ENCODE results near the gene TMC6.

The TMC6 gene

DNA sequence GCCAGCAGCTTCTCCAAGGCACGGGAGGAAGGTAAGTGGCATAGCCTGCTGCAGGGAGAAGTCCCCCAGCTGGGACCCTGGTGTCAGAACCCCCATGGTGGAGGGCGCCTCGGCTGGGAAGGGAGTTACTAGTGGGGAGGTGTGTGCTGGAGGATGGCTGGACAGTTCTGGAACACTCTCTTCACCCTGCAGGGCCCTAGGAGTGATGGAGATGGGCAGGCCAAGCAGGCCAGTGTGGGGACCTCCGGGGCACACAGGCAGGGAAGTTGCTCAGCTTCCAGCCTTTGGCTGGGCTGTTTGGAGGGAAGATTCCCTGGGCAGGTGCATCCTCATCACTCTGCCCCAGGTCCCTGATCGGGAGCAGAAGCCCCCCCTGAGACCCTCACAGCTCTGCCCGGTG is 18.3 kb upstream of the TMC6 start:
- TF ChIP-seq CTCF (IDR thresholded peaks at IDR 0.05; ENCODE audit: insufficient read depth, low read length, poor library complexity, severe bottlenecking): no peak
- Histone ChIP-seq H3K4me3 (replicated peaks; ENCODE audit: low read depth, low read length) (no peak overlapping the region), H3K36me3 (ENCODE audit: control insufficient read depth, insufficient read depth, low read length) (peaks cover 3% of the 10 kb centered on the region; the same call in 1 of the 2 replicates), H3K27me3 (replicated peaks; ENCODE audit: control insufficient read depth, insufficient read depth, low read length) (no peaks in the 10 kb centered on the region)
- DNase-seq (ENCODE audit: extremely low read depth, insufficient read length): peak; percentile 42

DNA sequence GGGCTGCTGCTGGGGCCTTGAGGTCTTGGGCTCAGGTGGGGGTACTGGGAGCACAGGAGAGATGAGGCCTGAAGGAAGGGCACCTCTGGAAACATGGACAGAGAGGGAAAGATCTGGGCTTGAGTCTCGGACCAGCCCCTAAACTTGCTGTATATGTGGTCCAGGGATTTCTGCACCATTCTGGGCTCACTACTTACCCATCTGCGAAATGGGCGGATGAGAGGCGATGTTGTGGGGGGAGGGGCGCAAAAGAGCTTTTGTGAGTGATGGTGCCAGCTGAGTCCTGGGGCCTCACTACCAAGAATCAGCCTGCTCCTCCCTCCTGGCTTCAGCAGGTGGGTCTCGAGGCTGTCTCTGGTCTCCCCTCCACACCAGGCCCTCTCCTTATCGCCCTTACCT is 17.9 kb upstream of the TMC6 start:
- peaks cover 6% of the 10 kb centered on the region; the same call in 1 of the 2 replicates for H3K36me3 ChIP-seq (ENCODE audit: control insufficient read depth, insufficient read depth, low read length)
- no peaks in the 10 kb centered on the region for H3K27me3 ChIP-seq (replicated peaks; ENCODE audit: control insufficient read depth, insufficient read depth, low read length)
- H3K4me3 ChIP-seq (replicated peaks; ENCODE audit: low read depth, low read length): no peak overlapping the region

DNA sequence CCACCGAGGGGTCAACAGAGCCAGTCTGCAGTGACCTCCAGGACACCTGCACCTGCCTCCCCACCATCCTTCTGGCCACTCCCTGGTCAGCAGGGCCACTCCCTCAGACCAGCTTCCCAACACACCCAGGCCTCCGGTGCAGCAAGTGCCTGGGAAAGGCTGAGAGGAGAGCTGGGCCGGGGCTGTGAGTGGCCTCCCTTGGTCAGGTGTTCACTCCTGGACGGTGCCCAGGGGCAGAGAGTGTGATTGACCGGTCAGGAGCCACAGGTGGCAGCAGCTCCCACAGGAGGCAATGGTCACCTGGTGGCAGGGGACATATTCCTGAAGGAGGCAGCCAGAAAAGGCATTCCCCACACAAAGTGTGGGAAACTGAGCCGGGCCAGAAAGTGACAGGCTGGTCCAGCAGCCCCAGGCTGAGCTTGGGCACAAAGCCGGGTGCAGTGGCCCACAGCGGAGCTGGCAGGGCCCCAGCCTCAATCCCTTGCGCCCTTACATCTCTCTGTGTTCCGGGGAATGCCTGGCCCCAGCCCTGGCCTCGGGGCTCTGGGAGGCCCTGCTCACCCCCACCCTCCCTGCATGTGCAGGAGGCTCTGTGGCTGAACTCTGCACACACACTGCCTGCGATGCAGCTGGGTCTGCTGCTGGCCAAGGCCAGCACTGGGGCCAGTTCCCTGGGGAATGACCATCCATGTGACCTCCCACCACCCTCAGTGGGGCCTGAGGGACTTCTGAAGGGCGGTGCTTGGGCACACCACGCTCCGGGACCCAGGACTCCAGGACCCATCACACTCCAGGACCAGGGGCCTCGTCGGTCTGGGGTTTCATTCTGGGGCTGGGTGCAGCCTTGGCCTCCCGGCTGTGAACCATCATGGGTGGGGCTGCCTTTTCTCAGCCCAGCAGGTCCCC is 16.4 kb upstream of the TMC6 start:
- no peak for TF ChIP-seq CTCF (IDR thresholded peaks at IDR 0.05; ENCODE audit: insufficient read depth, low read length, poor library complexity, severe bottlenecking)
- Histone ChIP-seq H3K27me3 (replicated peaks; ENCODE audit: control insufficient read depth, insufficient read depth, low read length) (no peaks in the 10 kb centered on the region), H3K4me3 (replicated peaks; ENCODE audit: low read depth, low read length) (no peak overlapping the region), H3K36me3 (ENCODE audit: control insufficient read depth, insufficient read depth, low read length) (peaks cover 8% of the 10 kb centered on the region; the same call in 1 of the 2 replicates)
- peak; percentile 41 for DNase-seq (ENCODE audit: extremely low read depth, insufficient read length)

More for the DNA sequence above, 17.9 kb upstream of the TMC6 start:
- TF ChIP-seq CTCF (IDR thresholded peaks at IDR 0.05; ENCODE audit: insufficient read depth, low read length, poor library complexity, severe bottlenecking): no peak
- DNase-seq (ENCODE audit: extremely low read depth, insufficient read length): no peak

GRCh38 chr17:78144147-78144719 is 15.7 kb upstream of the TMC6 start:
- no peak for TF ChIP-seq CTCF (IDR thresholded peaks at IDR 0.05; ENCODE audit: insufficient read depth, low read length, poor library complexity, severe bottlenecking)
- peak; percentile 52 for DNase-seq (ENCODE audit: extremely low read depth, insufficient read length)
- Histone ChIP-seq H3K27me3 (replicated peaks; ENCODE audit: control insufficient read depth, insufficient read depth, low read length) (no peaks in the 10 kb centered on the region), H3K36me3 (ENCODE audit: control insufficient read depth, insufficient read depth, low read length) (peaks cover 8% of the 10 kb centered on the region; the same call in 1 of the 2 replicates), H3K4me3 (replicated peaks; ENCODE audit: low read depth, low read length) (no peak overlapping the region)

GRCh38 chr17:78143214-78144146 is 14.9 kb upstream of the TMC6 start:
- Histone ChIP-seq H3K36me3 (ENCODE audit: control insufficient read depth, insufficient read depth, low read length) (peaks cover 8% of the 10 kb centered on the region), H3K4me3 (replicated peaks; ENCODE audit: low read depth, low read length) (no peak overlapping the region), H3K27me3 (replicated peaks; ENCODE audit: control insufficient read depth, insufficient read depth, low read length) (no peaks in the 10 kb centered on the region)
- TF ChIP-seq CTCF (IDR thresholded peaks at IDR 0.05; ENCODE audit: insufficient read depth, low read length, poor library complexity, severe bottlenecking): no peak
- DNase-seq (ENCODE audit: extremely low read depth, insufficient read length): no peak
